ENCODE results near the gene HEXD.
"Not testable (repeated sequence)": the region's sequence is repeated elsewhere in the genome, so short reads cannot be mapped to it uniquely, and the experiment has no call there.

Gene HEXD

DNA sequence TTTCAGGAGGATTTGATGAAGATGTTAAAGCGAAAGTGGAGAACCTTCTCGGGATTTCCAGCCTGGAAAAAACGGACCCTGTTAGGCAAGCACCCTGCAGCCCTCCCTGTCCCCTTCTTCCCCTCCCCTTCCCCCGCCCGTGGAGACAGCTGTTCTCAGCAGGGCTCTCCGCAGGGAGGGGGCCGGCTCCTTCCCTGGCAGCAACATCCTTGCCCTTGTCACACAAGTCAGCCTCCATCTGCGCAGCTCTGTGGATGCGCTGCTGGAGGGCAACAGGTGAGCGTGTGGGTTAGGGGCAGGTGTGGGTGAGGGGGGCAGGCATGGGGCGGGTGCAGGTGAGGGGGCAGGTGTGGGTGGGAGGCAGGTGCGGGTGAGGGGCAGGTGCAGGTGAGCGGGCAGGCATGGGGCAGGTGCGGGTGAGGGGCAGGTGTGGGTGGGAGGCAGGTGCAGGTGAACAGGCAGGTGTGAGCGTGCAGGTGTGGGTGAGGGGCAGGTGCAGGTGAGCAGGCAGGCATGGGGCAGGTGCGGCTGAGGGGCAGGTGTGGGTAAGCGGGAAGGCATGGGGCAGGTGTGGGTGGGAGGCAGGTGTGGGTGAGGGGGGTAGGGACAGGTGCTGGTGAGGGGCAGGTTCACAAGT lies 23.0 kb downstream of the HEXD start:
- no peak for DNase-seq (ENCODE audit: low spot score)

DNA sequence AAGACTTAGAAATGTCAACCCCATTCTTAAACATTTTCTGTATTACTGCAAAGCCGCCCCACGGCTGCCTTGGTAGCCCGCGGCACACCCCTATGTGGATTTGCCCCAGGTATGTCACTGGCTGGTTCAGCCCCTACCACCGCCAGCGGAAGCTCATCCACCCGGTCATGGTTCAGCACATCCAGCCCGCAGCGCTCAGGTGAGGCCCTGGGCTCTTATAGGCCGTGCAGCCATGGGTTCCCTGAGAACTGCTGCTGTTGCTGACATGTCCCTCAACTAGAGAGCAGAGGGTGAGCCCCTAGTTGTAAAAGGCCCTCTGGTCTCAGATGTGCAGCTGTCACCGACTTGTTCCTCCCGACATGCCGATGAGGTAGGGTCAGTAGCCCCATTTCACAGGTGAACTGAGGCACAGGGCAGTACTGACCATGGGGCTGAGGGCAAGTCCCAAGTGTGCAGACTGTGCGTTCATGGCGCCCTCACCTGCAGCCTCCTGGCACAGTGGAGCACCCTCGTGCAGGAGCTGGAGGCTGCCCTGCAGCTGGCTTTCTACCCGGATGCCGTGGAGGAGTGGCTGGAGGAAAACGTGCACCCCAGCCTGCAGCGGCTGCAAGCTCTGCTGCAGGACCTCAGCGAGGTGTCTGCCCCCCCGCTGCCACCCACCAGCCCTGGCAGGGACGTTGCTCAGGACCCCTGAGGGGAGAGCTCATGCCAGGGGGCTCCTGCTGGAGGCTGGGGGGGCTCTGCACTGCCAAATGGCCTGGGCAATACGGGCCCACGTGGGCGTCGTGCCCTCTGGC lies 23.7 kb downstream of the HEXD start:
- DNase-seq (ENCODE audit: low spot score): no peak

DNA sequence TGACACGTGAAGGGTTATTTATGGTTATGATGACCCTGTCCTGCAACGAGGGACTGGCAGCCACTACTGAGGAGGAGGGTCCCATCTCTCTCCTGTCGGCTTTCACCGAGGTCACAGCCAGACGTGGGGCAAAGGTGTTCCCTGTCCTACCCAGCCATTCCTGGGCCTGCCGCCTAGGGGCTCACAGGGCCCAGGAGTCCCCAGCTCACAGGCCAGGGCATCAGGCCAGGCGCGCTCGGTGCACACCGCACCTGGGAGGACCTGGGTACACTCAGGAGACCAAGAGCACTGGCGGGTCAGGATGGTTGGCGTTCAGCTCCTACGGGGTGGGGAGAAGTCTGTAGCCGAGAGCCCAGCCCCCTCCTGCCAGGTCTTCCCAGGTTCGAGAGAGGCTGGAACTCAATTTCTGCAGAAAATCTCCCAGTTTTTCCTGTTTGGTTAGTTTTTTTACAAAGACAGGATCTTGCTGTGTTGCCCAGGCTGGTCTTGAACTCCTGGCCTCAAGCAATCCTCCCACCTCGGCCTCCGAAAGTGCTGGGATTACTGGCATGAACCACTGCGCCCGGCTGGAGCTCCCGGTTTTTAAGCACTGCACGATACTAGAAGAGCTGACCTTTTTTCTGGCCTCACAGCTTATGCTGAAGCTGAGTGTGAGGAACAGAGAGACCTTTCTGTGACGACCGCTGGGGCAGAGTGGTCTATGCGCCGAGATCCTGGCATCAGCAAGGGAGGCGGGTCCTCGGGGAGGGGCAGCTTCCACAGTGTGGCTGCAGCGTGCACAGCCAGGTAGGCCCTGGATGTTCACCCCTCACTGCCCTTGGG lies 24.7 kb downstream of the HEXD start:
- DNase-seq (ENCODE audit: low spot score): no peak

DNA sequence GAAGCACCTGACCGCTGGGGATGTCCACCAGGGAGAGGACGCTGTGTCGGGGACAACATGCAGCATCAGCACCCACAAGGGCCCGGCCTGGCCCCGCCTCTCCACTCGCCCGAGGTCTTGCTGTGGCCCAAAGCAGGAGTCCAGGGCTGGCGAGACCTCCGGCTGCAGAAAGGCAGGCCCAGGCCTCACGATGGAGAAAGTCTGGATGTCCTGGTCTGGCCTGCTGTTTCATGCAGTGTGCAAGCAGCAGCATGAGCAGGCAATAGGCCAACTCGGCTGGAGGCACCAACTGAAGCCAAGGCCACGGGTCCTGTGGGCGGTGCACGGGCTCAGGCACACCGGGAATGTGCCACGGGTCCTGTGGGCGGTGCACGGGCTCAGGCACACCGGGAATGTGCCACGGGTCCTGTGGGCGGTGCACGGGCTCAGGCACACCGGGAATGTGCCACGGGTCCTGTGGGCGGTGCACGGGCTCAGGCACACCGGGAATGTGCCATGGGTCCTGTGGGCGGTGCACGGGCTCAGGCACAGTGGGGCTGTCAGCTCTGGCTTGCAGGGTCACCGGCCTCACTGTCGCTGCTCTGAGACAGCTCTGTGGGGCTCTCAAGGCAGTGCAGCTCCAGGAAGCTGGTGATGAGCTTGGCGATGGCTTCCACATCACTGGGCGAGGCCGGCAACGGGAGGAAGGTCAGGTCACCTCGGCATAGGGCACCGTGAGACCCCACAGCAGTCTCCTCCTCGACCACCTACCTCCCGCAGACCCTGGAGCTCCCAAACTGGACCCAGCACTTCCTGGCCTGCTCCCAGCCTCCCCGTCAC lies 25.5 kb downstream of the HEXD start:
- DNase-seq (ENCODE audit: low spot score): no peak

DNA sequence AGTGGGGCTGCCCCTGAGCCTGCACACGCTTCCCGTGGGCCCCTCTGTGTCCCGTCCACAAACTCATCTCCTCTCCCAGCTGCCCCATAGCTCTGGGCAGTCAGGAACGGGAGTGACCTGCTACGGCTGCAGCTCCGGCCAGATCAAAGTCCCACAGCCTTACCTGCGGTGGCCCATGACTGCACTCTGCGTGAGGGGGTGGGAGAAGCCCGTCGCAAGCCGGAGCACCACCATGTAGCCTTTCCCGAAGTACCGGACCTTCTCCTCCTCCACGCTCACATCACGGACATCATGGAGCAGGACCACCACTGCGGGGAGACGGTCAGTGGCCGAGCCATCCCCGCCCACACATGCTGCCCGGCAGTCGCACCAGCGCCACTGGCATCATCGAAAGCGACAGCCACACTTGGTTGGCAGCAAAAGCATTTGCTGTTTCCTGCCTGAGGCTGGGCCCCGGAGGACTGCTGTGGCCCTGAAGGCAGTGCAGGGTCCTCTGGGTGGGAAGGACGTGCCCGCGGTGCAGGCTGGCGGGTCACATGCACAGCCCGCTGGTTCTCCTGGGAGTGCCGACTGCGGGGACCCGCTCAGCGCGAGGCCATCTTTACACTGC lies 26.2 kb downstream of the HEXD start:
- no peak for DNase-seq (ENCODE audit: low spot score)

DNA sequence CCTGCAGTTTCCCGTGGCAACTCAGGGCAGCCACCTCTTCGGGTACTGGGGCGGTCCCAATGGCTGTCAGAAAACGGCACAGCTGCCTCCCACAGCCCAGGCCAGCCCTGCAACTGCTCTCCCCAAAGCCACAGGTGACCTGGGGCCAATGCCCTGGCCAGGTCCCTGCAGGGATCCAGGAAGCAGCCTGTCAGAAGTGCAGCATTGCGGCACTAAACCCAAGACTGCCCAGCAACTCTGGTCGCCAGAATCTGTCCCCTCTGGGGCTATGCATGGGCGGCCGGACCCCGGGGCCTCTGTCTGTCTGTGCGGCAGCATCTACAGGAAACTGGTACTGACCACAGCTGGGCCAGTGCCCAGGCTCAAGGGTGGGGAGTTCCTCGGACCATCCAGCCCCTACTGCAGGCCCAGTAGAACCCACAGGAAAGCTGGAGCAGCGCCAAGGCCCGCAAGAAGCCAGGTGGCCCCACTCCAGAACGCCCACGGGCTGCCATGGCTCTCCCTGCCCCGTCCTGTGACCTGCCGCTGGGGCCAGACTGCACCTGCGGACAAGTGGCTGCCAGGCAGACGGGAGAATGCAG lies 26.9 kb downstream of the HEXD start:
- DNase-seq (ENCODE audit: low spot score): no peak

DNA sequence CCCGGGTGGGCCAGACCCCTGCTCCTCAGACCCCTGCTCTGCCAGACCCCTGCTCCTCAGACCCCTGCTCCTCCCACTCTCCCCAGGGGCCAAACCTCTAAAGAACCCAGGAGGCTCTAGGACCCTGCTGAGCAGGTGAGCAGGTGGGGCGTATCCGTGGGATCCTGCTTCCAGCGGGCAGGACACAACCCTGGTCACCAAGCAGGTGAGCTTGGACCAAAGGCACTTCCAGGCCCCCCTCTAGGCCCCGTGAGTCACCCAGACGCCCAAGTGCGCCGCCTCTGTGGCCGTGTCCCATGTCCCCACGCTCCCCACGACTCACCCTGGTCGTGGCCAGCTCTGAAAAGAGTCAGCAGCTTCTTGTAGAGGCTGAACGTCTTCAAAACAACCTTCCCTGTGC lies 27.4 kb downstream of the HEXD start:
- no peak for DNase-seq (ENCODE audit: low spot score)

DNA sequence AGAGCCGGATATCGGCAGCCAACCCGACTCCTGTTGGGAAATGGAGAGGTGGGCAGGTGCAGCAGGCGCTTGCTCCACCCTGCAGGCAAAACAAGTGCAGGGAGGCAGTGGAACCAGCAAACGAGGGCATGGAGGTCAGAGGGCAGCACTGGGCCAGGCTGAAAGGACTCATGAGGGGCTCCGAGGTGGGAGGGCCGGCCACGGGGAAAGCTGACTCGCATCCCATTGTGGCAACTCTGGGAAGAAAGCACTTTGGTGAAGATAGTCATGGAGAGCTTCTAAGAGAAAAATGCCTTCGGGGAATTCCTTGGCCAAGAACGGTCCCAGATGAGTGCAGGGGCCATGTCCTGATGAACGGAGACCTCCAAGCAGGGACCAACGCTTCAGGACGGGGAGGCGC lies 28.0 kb downstream of the HEXD start:
- DNase-seq (ENCODE audit: low spot score): no peak

DNA sequence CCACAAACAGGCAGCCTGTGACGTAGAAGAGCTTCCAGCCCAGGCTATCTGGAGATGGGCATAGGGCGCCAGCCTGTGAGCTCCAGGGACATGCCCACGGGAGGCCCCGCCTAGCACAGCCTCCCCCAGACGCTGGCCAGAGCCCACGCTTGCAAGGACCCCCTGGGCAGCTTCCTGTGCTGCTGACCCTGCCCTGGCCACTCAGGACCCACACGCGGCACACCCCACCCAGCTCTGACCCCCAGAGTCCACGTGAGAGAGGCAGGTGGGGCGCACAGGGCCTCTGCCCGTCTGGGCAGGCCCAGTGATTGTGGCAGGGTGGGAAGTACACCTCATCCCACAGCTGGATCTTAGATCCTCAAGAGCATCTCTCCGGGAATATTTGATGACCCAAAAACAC lies 28.5 kb downstream of the HEXD start:
- no peak for DNase-seq (ENCODE audit: low spot score)

DNA sequence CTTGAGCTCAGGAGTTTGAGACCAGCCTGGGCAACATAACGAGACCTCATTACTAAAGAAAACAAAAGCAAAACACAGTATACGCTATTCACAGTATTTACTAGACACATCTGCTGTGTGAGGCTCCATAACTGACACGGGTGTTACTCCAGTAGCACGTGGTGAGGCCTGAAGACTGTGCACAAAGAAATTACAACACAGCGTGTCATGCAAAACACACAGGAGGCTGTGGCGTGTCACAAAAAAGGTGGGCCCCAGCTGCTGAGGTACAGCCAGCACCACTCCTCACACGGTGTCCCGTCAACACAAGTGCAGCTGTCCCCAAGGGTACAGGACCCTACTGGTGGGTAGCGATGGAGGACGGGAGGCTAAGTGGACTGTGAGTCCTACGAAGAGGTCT lies 29.7 kb downstream of the HEXD start:
- no peak for DNase-seq (ENCODE audit: low spot score)

DNA sequence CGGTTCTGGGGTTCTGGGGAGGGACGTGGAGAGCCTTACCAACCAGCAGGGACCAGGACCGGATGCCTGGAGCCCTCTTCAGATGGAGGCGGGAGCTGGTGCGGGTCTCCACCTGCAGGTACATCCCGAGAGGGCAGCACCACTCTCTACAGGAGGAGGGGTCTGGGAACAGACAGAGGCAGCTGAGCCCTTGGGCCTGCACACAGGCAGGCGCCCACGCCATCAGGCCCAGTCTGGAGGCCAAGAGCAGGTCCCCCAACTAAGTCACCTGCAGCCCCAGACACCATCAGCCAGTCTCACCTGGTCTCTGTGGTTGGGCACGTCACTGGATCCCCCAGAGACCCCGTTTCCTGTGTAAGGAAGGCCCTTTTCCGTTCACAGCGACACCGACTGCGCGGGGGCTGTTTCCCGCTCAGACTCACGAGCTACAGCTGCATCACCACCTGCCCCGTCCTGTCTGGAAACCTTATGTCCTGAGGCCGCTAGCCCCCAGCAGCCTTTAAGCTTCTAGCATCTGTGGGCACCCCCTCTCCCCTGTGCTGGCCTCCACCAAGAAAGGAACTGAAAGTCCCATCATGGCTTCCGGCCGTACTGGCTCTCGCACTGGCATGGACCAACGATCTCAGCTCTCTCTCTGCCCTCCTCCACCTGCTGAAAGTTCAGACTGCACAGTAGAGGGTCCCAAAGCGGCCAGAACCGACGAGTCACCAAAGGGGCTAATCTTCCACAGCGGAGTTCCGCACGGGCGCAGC lies 31.2 kb downstream of the HEXD start:
- DNase-seq (ENCODE audit: low spot score): peak; percentile 49

DNA sequence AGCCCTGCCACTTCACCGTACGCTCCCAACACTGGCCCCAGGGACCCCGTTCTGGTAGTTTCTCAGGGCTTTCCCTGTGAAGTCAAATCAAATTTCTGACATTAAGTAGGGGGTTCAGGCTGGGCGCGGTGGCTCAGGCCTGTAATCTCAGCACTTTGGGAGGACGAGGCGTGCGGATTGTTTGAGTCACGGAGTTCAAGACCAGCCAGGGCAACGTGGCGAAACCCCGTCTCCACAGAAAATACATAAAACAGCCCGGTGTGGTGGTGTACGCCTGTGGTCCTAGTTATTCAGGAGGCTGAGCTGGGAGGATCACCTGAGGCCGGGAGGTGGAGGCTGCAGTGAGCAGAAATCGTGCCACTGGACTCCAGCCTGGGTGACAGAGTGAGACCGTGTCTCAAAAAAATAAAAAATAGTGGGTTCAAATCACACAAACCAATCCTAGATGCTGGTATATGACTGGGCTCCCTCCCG lies 31.8 kb downstream of the HEXD start:
- no peak for DNase-seq (ENCODE audit: low spot score)

DNA sequence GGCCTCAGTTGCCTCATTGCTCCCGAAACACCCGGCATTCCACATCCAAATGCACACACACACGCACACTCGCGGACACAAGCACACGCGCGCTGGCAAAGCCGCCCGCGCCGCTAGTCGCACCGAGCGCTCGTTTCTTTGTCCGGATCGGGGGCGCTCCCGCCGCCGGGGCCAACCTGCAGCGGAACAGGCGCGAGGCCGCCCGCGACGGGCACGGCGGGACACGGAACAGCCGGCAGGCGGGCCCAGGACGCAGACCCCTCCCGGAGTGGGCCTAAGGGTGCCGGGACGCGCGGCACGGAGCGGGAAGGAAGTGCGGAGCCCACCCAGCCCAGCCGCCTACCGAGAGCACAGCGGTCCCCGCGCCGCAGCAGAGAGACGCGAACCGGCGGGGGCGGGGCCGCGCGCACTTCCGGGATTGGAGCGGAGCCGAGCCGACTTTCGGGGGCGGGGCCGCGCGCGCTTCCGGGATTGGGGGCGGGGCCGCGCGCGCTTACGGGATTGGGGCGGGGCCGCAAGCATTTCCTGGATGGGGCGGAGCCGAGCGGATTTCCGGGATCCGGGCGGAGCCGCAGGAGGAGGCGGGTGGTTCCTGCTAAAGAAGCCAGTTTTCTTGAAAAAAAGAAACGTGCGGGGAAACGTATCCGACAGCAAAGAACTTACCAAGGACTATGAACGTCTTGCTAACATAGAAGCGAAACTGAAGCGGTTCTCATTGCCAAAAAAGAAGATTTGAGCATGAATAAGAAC lies 32.4 kb downstream of the HEXD start, which contains the start of gene CYBC1:
Gene CYBC1, minus strand, starts transcription at position 396 of the 750 bp plus-strand sequence. CDS start 1,498 bp downstream, outside the sequence.
- peak; percentile 98 for DNase-seq (ENCODE audit: low spot score)

DNA sequence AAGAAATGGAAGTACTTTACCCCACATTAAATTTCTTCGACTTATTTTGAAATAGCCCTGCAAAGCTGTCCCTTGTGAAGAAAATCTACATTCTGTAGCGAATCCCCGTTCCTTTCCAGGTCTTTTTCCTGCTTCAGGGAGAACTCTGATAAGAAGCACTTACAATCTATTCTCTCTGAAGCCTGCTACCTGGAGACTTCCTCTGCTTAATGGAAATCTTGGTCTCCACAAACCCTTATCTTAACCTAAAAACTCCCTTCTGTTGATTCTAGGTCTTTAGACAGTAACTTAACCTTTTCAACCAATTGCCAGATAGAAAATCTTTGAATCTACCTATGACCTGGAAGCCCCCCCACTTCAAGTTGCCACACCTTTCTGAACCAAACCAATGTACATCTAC lies 34.0 kb downstream of the HEXD start:
- DNase-seq (ENCODE audit: low spot score): no peak

DNA sequence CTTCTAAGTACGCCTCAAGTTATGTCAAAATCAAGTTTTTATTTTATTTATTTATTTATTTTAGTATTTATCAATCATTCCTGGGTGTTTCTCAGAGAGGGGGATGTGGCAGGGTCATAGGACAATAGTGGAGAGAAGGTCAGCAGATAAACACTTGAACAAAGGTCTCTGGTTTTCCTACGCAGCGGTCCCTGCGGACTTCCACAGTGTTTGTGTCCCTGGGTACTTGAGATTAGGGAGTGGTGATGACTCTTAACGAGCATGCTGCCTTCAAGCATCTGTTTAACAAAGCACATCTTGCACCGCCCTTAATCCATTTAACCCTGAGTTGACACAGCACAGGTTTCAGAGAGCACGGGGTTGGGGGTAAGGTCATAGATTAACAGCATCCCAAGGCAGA lies 35.0 kb downstream of the HEXD start:
- not testable (repeated sequence) for DNase-seq (ENCODE audit: low spot score)

DNA sequence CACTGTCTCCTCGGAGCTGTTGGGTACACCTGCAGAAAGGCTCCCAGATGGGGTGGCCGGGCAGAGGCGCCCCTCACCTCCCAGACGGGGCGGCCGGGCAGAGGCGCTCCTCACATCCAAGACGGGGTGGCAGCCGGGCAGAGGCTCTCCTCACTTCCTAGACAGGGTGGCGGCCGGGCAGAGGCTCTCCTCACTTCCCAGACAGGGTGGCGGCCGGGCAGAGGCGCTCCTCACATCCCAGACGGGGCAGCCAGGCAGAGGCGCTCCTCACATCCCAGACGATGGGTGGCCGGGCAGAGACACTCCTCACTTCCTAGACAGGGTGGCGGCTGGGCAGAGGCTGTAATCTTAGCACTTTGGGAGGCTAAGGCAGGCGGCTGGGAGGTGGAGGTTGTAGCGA lies 35.6 kb downstream of the HEXD start:
- DNase-seq (ENCODE audit: low spot score): not testable (repeated sequence)

DNA sequence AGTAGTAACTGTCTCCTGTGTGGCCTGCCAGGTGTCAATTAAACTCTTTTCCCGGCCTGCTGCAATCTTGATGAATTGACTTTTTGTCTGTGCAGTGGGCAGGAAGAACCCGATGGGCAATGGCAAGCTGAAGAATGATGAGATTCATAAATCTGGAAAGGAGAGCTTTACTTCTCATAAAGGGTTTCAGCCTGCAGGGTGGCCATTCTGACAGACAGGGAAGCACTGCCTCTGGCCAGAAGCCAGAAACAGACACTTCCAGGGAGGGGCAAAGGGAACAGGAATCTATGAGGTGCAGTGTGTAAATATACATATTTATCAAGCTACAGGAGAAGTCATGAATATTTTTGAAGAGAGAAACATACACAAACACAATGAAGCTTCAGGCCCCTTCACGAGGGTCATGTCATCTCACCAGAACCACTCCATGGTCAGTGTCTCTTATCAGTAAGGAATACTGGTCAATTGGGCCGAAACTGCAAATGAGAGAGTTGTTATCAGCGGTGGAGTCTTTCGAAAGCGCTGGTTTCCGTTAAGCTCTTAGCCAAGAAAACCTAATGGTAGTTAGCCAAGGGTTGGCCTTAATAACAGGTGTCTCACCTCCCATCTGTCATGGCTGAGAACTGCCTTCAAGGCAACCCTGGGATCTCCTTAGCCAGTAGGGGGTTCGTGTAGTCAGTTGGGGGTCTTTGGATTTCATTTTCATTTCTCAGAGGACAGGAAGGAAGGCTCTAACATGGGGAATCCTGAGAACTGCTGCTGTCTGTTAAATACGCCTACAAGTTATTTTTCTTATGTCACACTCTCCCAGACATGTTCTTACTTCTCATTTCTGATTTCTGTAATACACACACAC lies 39.2 kb downstream of the HEXD start:
- no peak for DNase-seq (ENCODE audit: low spot score)

DNA sequence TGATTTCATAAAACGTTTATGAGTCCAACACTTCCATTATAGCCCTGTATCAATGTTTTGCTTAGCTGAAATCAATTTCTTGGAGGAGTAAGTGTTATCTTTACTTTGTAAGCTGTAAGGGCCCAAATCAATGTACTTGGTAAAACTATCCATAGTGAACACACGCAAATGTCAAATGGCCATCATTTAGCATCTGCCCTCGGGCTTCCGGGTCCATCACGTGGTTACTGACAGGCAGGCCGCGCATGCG lies 39.7 kb downstream of the HEXD start:
- no peak for DNase-seq (ENCODE audit: low spot score)

Data from ecto neural progenitor cell (in vitro differentiated cells).